H1 (cell line): ENCODE data around the gene CWC25. TPM values are rescaled to one million over a fixed set of nuclear protein-coding genes. Genes with fewer than 3 reads are reported as not detected.

ENCODE experiments used
- CTCF ChIA-PET: fragments of 300-600 bp; sonication (Branson Sonifier 250); formaldehyde crosslinking; loops from one replicate; lab custom pipeline; 2021; ENCODE audit not compliant: partially characterized antibody; lab: Charles Lee
- POLR2A ChIA-PET: fragments of 300-600 bp; sonication (Branson Sonifier 250); formaldehyde crosslinking; loops from one replicate; lab custom pipeline; 2021; ENCODE audit warnings: inconsistent platforms; ENCODE audit not compliant: partially characterized antibody; lab: Charles Lee
- DNase-seq, 2 experiments: peaks; one replicate each; pipeline versions ENCODE4 v3.0.0 to v3.0.0-alpha.2; 2010 to 2022; ENCODE audit warnings: low spot score in 2 of 2, low read depth in 1 of 2, mixed read lengths in 1 of 2
- FAIRE-seq: peaks from 2 replicates; lab custom pipeline; 2011; peaks lifted over from hg19 to GRCh38; lab: Jason Lieb, UNC
- H2AFZ ChIP-seq: 2 replicates; pipeline ENCODE4 v1.8.1; 2012; ENCODE audit warnings: low read length, inconsistent platforms
- H2AK5ac ChIP-seq: 2 replicates; pipeline ENCODE4 v1.6.1; 2013; ENCODE audit warnings: low read depth, low read length
- H2BK120ac ChIP-seq: replicated peaks from 2 replicates; pipeline ENCODE3; 2013; ENCODE audit warnings: low read depth, low read length, inconsistent platforms
- H2BK12ac ChIP-seq: 2 replicates; pipeline ENCODE4 v1.6.1; 2013; ENCODE audit warnings: low read depth, low read length
- H2BK15ac ChIP-seq: 2 replicates; pipeline ENCODE4 v1.6.1; 2013; ENCODE audit warnings: low read length
- H2BK20ac ChIP-seq: 2 replicates; pipeline ENCODE4 v1.6.1; 2013; ENCODE audit warnings: low read length
- H2BK5ac ChIP-seq: 2 replicates; pipeline ENCODE4 v1.6.1; 2013; ENCODE audit warnings: low read depth, low read length
- H3K14ac ChIP-seq: 2 replicates; pipeline ENCODE4 v1.6.1; 2013; ENCODE audit warnings: inconsistent platforms; ENCODE audit not compliant: insufficient read length
- H3K18ac ChIP-seq: 2 replicates; pipeline ENCODE4 v1.6.1; 2013; ENCODE audit warnings: low read length; ENCODE audit errors: extremely low read depth
- H3K23ac ChIP-seq: 2 replicates; pipeline ENCODE4 v1.6.1; 2013; ENCODE audit warnings: inconsistent platforms; ENCODE audit not compliant: insufficient read length
- H3K23me2 ChIP-seq: 2 replicates; pipeline ENCODE4 v1.6.1; 2013; ENCODE audit warnings: low read depth, low read length
- H3K27ac ChIP-seq: 2 replicates; pipeline ENCODE4 v1.6.1; 2011; ENCODE audit warnings: low read depth, low read length, inconsistent platforms
- H3K27me3 ChIP-seq, 4 experiments: replicated peaks in 1 of 4; 1 replicate in 1 of 4; 2 replicates in 3 of 4; pipeline versions ENCODE4 v1.6.1 to v1.8.1; 2011 to 2013; ENCODE audit warnings: low read length in 3 of 4, mild to moderate bottlenecking in 3 of 4, inconsistent platforms in 2 of 4, mixed read lengths in 2 of 4, moderate library complexity in 1 of 4; ENCODE audit not compliant: control insufficient read depth in 3 of 4, insufficient read depth in 3 of 4; ENCODE audit errors: extremely low read depth in 1 of 4
- H3K36me3 ChIP-seq, 4 experiments: 2 replicates each; pipeline versions ENCODE4 v1.6.1 to v1.8.1; 2011 to 2013; ENCODE audit warnings: mild to moderate bottlenecking in 4 of 4, low read length in 3 of 4, moderate library complexity in 2 of 4, control low read depth in 1 of 4, inconsistent platforms in 1 of 4; ENCODE audit not compliant: insufficient read depth in 4 of 4, control insufficient read depth in 2 of 4
- H3K4ac ChIP-seq: replicated peaks from 2 replicates; pipeline ENCODE3; 2013; ENCODE audit warnings: low read length, low read depth, mixed read lengths, inconsistent platforms; ENCODE audit not compliant: insufficient read length
- H3K4me1 ChIP-seq, 4 experiments: replicated peaks in 1 of 4; 1 replicate in 1 of 4; 2 replicates in 3 of 4; pipeline versions ENCODE4 v1.6.1 to v1.8.1; 2011 to 2013; ENCODE audit warnings: low read length in 3 of 4, inconsistent platforms in 2 of 4, mixed read lengths in 1 of 4; ENCODE audit not compliant: insufficient read depth in 4 of 4, control insufficient read depth in 3 of 4
- H3K4me2 ChIP-seq, 2 experiments: 2 replicates each; pipeline versions ENCODE4 v1.6.1 to v1.8.1; 2011 to 2013; ENCODE audit warnings: low read depth in 2 of 2, low read length in 2 of 2, control low read depth in 1 of 2, inconsistent platforms in 1 of 2, mild to moderate bottlenecking in 1 of 2; ENCODE audit not compliant: insufficient read depth in 1 of 2
- H3K4me3 ChIP-seq, 4 experiments: fragments of 200-600, 300-600 bp in 1 of 4; sonication (generic), shearing (Covaris generic), sonication (Bioruptor Twin) in 1 of 4; 2 replicates each; pipeline versions ENCODE4 v1.5.1 to v1.8.1; 2011 to 2016; ENCODE audit warnings: low read length in 4 of 4, low read depth in 3 of 4, control low read depth in 2 of 4, inconsistent platforms in 2 of 4, mild to moderate bottlenecking in 2 of 4, mixed read lengths in 1 of 4, moderate library complexity in 1 of 4; ENCODE audit not compliant: insufficient read depth in 2 of 4; ENCODE audit errors: extremely low read depth in 1 of 4
- H3K56ac ChIP-seq: replicated peaks from 2 replicates; pipeline ENCODE3; 2013; ENCODE audit warnings: low read depth, mild to moderate bottlenecking, mixed read lengths, low read length, inconsistent platforms; ENCODE audit not compliant: insufficient read length
- H3K79me1 ChIP-seq: 2 replicates; pipeline ENCODE4 v1.6.1; 2013; ENCODE audit warnings: low read depth, low read length, control low read depth
- H3K79me2 ChIP-seq, 2 experiments: 2 replicates each; pipeline versions ENCODE4 v1.6.1 to v1.8.1; 2012 to 2013; ENCODE audit warnings: low read length in 2 of 2, mild to moderate bottlenecking in 2 of 2, inconsistent platforms in 1 of 2; ENCODE audit not compliant: insufficient read depth in 2 of 2, control insufficient read depth in 1 of 2
- H3K9ac ChIP-seq, 4 experiments: replicated peaks in 1 of 4; 1 replicate in 1 of 4; 2 replicates in 3 of 4; pipeline versions ENCODE4 v1.6.1 to v1.8.1; 2011 to 2013; ENCODE audit warnings: low read depth in 3 of 4, low read length in 3 of 4, control low read depth in 2 of 4, mild to moderate bottlenecking in 2 of 4, moderate library complexity in 2 of 4, inconsistent platforms in 1 of 4; ENCODE audit errors: extremely low read depth in 1 of 4
- H3K9me3 ChIP-seq, 2 experiments: 2 replicates each; pipeline versions ENCODE4 v1.6.1 to v1.8.1; 2012 to 2013; ENCODE audit warnings: mild to moderate bottlenecking in 2 of 2, moderate library complexity in 2 of 2, control low read depth in 1 of 2, inconsistent platforms in 1 of 2, low read depth in 1 of 2, low read length in 1 of 2, mixed read lengths in 1 of 2; ENCODE audit not compliant: insufficient read depth in 2 of 2
- H4K20me1 ChIP-seq, 2 experiments: replicated peaks in 1 of 2; 2 replicates each; pipeline versions ENCODE3 to v1.8.1; 2011 to 2013; ENCODE audit warnings: inconsistent platforms in 2 of 2, low read length in 2 of 2, mild to moderate bottlenecking in 1 of 2; ENCODE audit not compliant: insufficient read depth in 2 of 2, control insufficient read depth in 1 of 2
- H4K5ac ChIP-seq: 2 replicates; pipeline ENCODE4 v1.6.1; 2013; ENCODE audit warnings: low read length, low read depth, mixed read lengths, inconsistent platforms; ENCODE audit not compliant: insufficient read length
- H4K8ac ChIP-seq: 2 replicates; pipeline ENCODE4 v1.8.0; 2013; ENCODE audit warnings: mild to moderate bottlenecking, moderate library complexity, low read length, inconsistent platforms; ENCODE audit not compliant: insufficient read depth; ENCODE audit errors: extremely low read depth
- H4K91ac ChIP-seq: replicated peaks from 2 replicates; pipeline ENCODE3; 2013; ENCODE audit warnings: low read length, mixed read lengths, inconsistent platforms; ENCODE audit not compliant: insufficient read length
- BCL11A ChIP-seq, 2 experiments: IDR thresholded peaks; one replicate each; pipeline ENCODE4 v1.6.1; 2011; ENCODE audit warnings: low read depth in 2 of 2, low read length in 2 of 2, mild to moderate bottlenecking in 2 of 2
- CBX5 ChIP-seq: fragments of 300-800, 300-1000 bp; sonication (generic); IDR thresholded peaks from 2 replicates; pipeline ENCODE4 v1.7.1; 2016; ENCODE audit warnings: antibody characterized with exemption, low read length, low read depth
- FOSL1 ChIP-seq: IDR thresholded peaks from 2 replicates; pipeline ENCODE4 v1.6.1; 2011; ENCODE audit warnings: mild to moderate bottlenecking, low read depth, low read length, moderate library complexity; ENCODE audit not compliant: insufficient read depth
- GABPA ChIP-seq: IDR thresholded peaks from 2 replicates; pipeline ENCODE4 v1.6.1; 2011; ENCODE audit warnings: mild to moderate bottlenecking, low read length, moderate library complexity, borderline replicate concordance; ENCODE audit not compliant: insufficient read depth
- KDM1A ChIP-seq: fragments of 200-600, 300-600 bp; sonication (generic); IDR thresholded peaks from 2 replicates; pipeline ENCODE4 v1.7.1; 2016; ENCODE audit warnings: mild to moderate bottlenecking, low read length, borderline replicate concordance
- NANOG ChIP-seq: IDR thresholded peaks from 2 replicates; pipeline ENCODE4 v1.6.1; 2011; ENCODE audit warnings: low read length, low read depth, mild to moderate bottlenecking, inconsistent platforms; ENCODE audit not compliant: insufficient read depth, poor library complexity, severe bottlenecking
- NRF1 ChIP-seq: IDR thresholded peaks from 2 replicates; pipeline ENCODE4 v1.6.1; 2011; ENCODE audit warnings: mild to moderate bottlenecking, low read depth, low read length, improper control_type of control experiment
- RNF2 ChIP-seq: fragments of 200-900, 300-1000 bp; sonication (generic); IDR thresholded peaks from 2 replicates; pipeline ENCODE4 v1.7.1; 2016; ENCODE audit warnings: borderline replicate concordance, low read depth, mild to moderate bottlenecking, antibody characterized with exemption, low read length; ENCODE audit not compliant: poor library complexity, severe bottlenecking; ENCODE audit errors: missing control alignments
- TAF1 ChIP-seq: IDR thresholded peaks from 2 replicates; pipeline ENCODE4 v1.6.1; 2011; ENCODE audit warnings: mild to moderate bottlenecking, low read depth, low read length
- TBP ChIP-seq: IDR thresholded peaks from 2 replicates; pipeline ENCODE4 v1.6.1; 2011; ENCODE audit warnings: low read depth, low read length, improper control_type of control experiment
- WGBS, 2 experiments: shearing (Covaris generic) in 1 of 2; methylation state at CpG; one replicate each; pipeline versions ENCODE4 v1.1.6 to v1.1.7; 2013 to 2015; ENCODE audit warnings: low lambda C conversion rate in 2 of 2, mixed read lengths in 2 of 2, inconsistent platforms in 1 of 2, low coverage in 1 of 2, missing lambda C conversion rate in 1 of 2; ENCODE audit not compliant: insufficient replicate concordance in 2 of 2, insufficient coverage in 1 of 2, insufficient read length in 1 of 2; ENCODE audit errors: extremely low coverage in 1 of 2, missing lambda C conversion rate in 1 of 2; 5-methylcytosine and 5-hydroxymethylcytosine counted together
- polyA plus RNA-seq, 7 experiments: library from polyadenylated mRNA; depleted of rRNA in 3 of 7; stranded (reverse) in 5 of 7; unstranded in 2 of 7; fragments of >200 nt in 5 of 7; fragments of 200-250 nt in 2 of 7; gene quantifications; 1 replicate in 5 of 7; 2 replicates in 1 of 7; 4 replicates in 1 of 7; pipeline versions ENCODE4 v1.2.1 to v1.2.3, GENCODE V29; 2011 to 2013; ENCODE audit warnings: missing spikeins in 2 of 7, mixed read lengths in 2 of 7
- total RNA-seq: library from RNA; stranded (reverse); fragmentation: NEBNext Ultra II Directional; extraction: Animal tissue kit (Norgen Biotek cat#: 25700); gene quantifications from 2 replicates; pipeline ENCODE4 v1.2.1, GENCODE V29; 2021
- TF ChIP-seq, protein P1 (sequence below): IDR thresholded peaks from 2 replicates; pipeline ENCODE4 v1.6.1; 2012; ENCODE audit warnings: inconsistent platforms

The CWC25 gene
- total and polyA plus RNA-seq, 2 of the 8 experiments (the other 6 are each of a cell fraction or from before 2014, with no cell fraction given) = 11.1 to 13.1 TPM

DNA sequence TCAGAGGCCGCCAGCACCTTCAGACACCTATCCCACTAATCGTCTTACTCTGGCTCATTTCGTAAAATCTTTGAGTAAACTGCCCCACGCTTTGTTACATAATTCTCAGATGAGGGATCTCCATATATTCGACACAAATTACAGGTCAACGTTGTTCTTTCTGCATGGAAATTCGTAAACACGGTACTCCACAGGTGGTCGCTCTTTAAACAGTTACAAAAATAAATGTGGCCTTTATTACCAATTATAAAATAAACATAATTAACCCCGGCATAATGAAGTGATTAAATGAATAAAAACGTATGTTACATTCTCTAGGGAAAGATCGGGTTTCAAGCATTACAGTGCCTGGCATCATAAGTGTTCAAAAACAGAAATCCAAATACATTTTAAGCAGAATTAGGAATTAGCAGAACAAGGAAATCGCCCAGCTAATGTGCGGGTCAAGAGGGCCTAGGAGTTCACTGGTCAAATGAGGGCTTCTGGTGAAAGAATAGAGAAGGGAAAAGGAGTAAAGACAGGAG lies 24.8 kb downstream of the CWC25 start:
- H2AFZ ChIP-seq = no peak overlapping the region

More for the DNA sequence above, 24.8 kb downstream of the CWC25 start:
- Histone ChIP-seq H3K4me3 (peak overlapping the region; percentile 75 to 90 (median 78)), H4K20me1 (peaks cover 4 to 18% of the 10 kb centered on the region in 2 experiments), H3K56ac (no peak overlapping the region), H3K23me2 (peaks cover 4% of the 10 kb centered on the region), H3K27me3 (no peaks in the 10 kb centered on the region), H3K9me3 (no peaks in the 10 kb centered on the region), H3K4me2 (peak overlapping the region; percentile 38 to 69), H3K79me2 (peaks cover 16 to 37% of the 10 kb centered on the region in 2 experiments), H3K27ac (no peak overlapping the region), H4K8ac (no peak overlapping the region), H4K5ac (no peak overlapping the region), H4K91ac (no peak overlapping the region), H3K36me3 (peaks cover 2 to 27% (median 17%) of the 10 kb centered on the region in 4 experiments; a peak in 5 of 8 replicates), H3K14ac (no peak overlapping the region), H2BK120ac (no peak overlapping the region), H3K23ac (no peak overlapping the region), H2BK5ac (no peak overlapping the region), H3K79me1 (peaks cover 25% of the 10 kb centered on the region), H2AK5ac (no peak overlapping the region), H2BK15ac (no peak overlapping the region), H2BK12ac (no peak overlapping the region), H3K18ac (no peak overlapping the region), H3K4ac (no peak overlapping the region), H2BK20ac (no peak overlapping the region), H3K9ac (no peak overlapping the region), H3K4me1 (peaks cover 5 to 8% (median 5%) of the 10 kb centered on the region in 4 experiments; a peak in 4 of 7 replicates)
- TF ChIP-seq FOSL1 = no peak
- no peak for TF ChIP-seq BCL11A (IDR thresholded peaks at IDR 0.05; ENCODE audit: low read depth in 2 of 2, low read length in 2 of 2)
- no peak for TF ChIP-seq TBP
- no peak for TF ChIP-seq NRF1
- TF ChIP-seq GABPA = no peak
- TF ChIP-seq CBX5 = no peak
- TF ChIP-seq, protein P1, sequence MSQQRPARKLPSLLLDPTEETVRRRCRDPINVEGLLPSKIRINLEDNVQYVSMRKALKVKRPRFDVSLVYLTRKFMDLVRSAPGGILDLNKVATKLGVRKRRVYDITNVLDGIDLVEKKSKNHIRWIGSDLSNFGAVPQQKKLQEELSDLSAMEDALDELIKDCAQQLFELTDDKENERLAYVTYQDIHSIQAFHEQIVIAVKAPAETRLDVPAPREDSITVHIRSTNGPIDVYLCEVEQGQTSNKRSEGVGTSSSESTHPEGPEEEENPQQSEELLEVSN = no peak
- no peak for TF ChIP-seq RNF2
- TF ChIP-seq KDM1A = no peak; the same call in 1 of the 2 replicates
- TF ChIP-seq NANOG = no peak
- no peak for TF ChIP-seq TAF1
- CTCF ChIA-PET = interaction anchor here (1.0 to 1.1 kb wide), 3 partner anchors 13 to 124 kb away, joined by 3 to 4 read pairs (median 4); no protein-coding TSS in a partner anchor
- POLR2A ChIA-PET = interaction anchor here (0.6 to 3.6 kb wide), 18 partner anchors 9 to 292 kb away, joined by 3 to 16 read pairs (median 3); partner anchors contain the start of genes CWC25 and FBXO47
- no peak for FAIRE-seq
- WGBS, 2 experiments = 26% methylated on average over 14 of the region's 14 CpGs; no CpG with 5 or more reads in 1 of the 2 experiments
- no peak for DNase-seq
